GM18517 (cell line): ENCODE measurements around the gene MYOF.
"Not testable (repeated sequence)": the region's sequence is repeated elsewhere in the genome, so short reads cannot be mapped to it uniquely, and the experiment has no call there.

ENCODE experiments used
- ATAC-seq: cut with Tn5 transposase; IDR thresholded peaks from one replicate; pipeline ENCODE4 v1.9.1; 2021; ENCODE audit warnings: mild to moderate bottlenecking, moderate library complexity; ENCODE audit not compliant: unreplicated experiment

The MYOF gene

DNA sequence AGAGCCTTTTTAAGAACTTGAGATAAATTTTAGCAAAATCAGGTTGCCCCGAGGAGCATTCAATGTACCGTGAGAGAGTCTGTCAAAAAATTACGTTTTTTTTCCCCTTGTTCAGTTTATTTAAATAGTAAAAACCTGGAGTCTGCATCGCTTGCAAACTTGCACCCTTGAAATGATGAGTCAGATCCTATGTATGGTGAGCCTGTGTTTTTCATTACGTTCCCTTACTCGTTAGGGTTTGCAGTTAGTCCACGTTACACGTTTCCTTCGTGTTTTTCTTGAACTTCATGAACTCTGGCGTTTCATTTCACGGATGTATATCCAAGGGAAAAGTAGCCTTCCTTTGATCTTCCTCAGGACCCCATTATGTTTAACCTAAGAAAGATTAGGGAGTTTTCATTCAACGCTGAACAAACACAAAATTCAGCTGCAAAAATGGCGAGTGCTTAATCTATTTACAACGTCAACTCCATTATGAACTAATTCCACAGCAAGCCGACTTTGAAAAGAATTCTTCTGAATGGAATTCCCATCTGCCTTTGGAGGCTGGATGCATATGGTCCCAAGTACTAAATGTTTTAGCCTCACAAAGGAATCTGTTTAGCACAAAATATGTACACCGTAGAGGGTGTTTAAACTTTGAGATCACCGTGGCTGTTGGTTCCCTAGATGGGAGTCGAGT lies 182.4 kb downstream of the MYOF start:
- no peak for ATAC-seq

DNA sequence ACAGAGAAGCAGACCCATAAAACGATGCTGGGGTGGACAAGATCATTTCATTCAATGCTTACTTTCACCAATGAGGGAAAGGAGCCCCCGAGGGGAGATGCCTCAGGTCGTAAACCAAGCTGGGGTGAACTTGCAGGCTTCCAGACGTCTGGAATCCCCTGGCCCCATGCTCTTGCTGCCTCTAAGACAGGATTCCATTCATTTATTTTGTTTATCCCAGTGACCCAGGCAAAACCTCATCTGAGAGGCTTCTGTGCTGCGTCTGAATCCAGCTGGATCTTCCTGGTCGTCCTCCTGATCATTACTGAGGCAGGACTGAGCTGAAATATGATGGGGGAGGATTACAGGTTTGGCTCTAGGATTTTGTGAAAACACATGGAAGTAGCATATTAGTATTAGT lies 182.9 kb downstream of the MYOF start:
- ATAC-seq, result no peak

GRCh38 chr10:93296151-93296550 lies 186.0 kb downstream of the MYOF start:
- ATAC-seq, result no peak

GRCh38 chr10:93293999-93294398 lies 188.1 kb downstream of the MYOF start:
- no peak for ATAC-seq

DNA sequence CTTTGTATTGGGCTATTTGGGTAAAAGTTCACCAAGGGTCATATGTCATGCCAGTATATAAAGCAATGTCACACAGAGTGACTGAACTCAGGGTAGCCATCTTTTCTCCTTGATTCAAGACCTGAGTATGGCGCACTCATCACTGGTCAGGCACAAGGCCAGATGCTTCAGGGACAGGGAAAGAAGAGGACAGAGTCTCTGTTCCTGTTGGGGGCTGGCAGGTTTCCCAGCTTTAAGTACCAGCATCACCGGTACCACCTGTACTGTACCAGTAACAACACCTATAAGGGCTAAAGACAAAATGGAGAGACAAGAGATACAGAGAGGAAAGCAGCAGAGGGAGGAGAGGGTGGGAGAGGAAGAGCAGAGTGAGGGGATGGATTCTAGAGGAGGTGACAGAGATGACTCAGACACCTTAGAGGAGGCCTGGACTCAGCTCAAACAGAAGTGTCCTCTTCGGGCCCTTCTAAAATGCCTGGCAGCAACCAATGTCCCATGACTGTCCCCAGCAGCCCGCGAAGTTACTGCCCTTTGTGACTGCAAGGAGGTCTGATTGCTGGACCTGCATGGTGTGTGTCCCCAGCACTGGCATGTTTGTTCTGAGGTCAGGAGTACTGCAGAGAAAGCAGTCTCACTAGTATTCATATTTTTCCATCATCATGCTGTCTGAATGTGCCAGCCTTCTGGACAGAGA lies 191.3 kb downstream of the MYOF start:
- ATAC-seq, result no peak

DNA sequence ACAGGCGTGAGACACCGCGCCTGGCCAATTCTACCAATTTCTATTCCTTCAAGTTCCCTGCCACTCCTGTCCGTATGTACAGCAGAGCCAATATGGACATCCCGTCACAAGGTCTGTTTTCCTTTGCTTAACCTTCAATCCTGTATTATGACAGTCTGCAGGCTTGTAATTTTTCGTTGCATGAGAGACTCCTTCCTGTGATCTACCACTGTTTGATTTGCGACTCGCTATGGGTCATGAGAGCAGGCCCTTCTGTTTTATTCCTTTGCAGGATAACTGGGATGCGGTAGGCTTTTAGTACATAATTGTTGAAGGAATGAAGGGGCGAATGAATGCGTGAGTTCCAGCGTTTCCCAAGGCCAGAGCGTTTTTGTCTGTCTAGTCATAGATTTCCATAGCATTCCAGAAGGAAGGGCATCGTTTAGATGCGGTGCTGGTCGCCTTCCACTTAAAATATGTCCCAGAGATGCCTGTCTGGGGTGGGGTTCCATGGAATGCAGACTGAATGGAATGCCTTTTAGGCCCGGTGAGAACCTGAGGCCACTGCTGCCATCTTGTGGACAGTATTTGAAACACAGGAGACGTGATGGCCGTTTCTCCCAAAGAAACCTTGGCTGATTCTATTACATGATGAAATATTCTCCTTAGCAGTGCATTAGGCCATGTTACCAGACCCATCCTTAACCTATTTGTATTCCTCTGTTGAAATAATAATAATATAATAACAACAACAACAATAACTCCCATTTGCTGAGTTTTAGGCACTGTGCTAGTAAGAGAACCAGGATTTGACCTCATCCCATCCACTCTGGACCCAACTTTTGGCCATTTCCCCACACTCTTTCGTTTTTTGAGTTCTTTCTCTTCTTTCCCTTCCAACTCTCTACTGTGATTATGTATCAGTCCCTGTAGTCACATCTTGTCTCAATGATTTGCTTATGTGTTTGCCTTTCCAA lies 193.2 kb downstream of the MYOF start:
- no peak for ATAC-seq

DNA sequence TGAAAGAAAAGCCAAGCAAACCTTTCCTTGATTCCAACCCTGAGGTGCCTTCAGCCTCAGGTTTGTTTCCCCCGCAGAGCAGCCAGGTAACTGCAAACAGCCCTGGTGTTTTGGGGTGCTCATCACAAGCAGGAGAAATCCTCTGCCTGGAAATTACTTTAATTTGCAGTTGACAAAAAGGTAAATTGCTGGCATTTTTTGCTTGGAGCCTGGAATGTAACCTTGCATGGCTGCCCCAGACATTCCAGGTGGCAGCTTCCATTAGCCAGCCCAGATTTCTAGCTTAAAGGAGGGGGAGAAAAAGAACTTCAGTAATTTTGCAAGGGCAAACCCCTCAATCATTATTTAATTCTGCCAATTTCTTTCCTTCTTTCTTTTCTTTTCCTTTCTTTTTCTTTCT lies 194.4 kb downstream of the MYOF start:
- no peak for ATAC-seq

- ATAC-seq, result not testable (repeated sequence)
These were observed 197.9 kb downstream of the MYOF start for GRCh38 chr10:93284246-93284645.

DNA sequence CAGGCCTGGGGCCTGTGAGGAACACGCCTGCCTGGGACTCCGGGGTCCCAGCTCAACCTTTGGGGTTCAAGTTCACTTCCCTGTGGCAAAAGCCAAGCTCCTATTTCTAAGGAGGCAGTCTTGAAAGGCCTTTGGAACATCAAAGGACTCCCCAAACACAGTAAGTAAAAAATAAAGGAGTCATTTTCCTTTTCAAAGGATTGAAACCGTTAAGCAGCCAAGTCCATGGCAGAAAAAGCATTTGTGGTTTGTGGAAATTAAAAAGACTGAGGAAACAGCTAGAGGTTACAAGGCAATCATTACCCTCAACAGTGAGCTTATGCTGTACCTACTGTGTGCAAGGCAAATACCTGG lies 200.8 kb downstream of the MYOF start:
- no peak for ATAC-seq

DNA sequence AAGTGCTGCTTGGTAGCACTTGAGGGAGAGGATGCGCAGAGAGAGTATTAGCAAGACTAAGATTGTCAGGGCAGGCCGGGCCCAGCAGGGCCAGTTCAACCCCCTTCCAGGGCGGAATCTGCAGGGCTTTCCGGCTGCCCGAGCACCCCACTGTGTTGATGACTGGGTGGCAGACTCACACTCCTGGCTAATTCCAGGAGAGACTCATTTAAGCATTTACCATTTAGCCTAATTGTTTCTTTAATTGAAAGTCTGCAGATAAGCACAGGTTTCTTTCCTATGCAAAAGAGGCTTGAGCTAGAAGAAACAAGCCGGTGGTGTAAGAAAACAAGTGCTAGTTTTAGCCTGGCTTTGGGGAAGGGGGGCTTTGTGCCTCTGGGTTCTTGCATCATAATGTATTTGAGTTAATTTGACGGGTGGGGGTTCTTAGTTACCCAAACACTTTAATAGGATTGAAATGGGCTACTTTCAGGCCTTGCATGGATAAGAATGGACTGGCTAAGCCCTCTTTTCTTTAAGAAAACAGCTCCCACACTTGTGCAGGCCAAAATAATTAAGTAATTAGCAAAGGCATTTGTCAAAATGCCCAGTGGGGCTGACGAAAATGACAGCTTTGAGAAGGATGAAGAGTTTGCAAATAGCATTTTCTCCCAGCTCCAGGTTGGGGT lies 201.3 kb downstream of the MYOF start:
- no peak for ATAC-seq

GRCh38 chr10:93280121-93280698 lies 201.9 kb downstream of the MYOF start:
- ATAC-seq, result no peak

- ATAC-seq, result no peak
These were observed 204.8 kb downstream of the MYOF start for GRCh38 chr10:93277360-93277759.

- no peak for ATAC-seq
These were observed 207.7 kb downstream of the MYOF start for GRCh38 chr10:93274419-93274818.

GRCh38 chr10:93272884-93273675 lies 209.1 kb downstream of the MYOF start:
- no peak for ATAC-seq

GRCh38 chr10:93271347-93271746 lies 210.8 kb downstream of the MYOF start:
- no peak for ATAC-seq

DNA sequence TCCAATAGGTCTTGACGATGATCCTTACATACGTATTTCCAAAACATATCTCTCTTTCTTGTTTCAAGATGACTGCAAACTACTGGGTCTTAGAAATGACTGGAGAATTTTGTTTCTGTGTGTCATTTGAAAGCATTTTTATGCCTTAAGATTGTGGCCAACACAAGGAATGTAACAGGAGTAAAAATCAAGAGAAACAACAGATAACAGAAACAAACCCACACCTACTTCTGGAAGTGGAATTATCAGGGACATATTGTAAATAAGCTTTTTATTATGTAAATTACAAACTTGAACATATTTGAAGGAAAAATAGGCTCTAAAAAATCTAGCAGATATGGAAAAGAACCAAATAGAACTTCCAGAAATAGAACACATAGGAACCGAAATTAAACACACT lies 212.9 kb downstream of the MYOF start:
- no peak for ATAC-seq

GRCh38 chr10:93268021-93268420 lies 214.1 kb downstream of the MYOF start:
- ATAC-seq, result no peak

- peak; percentile 99 for ATAC-seq
These were observed 214.6 kb downstream of the MYOF start for GRCh38 chr10:93267521-93267920.

DNA sequence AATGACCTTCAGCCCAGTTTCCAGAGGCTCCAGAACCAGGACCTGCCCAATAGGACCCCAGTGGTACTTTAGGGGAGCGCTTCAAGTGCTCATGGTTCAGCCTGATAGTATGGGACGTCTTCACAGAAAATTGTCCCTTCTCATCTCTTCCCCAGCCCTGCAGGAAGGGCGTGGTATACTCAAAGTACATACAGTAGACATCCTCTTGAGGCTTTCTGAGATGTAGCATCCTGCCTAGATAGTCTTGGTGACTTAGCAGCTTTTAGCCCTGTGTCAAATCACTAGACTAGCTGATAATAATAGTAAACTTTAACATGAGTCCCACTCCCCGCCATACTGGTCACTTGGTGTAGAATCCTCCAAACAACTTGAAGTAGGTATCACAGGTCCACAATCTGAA lies 215.3 kb downstream of the MYOF start:
- ATAC-seq, result no peak
